PC-3 (cell line): ENCODE data around the gene CIBAR2. TPM values are rescaled to one million over a fixed set of nuclear protein-coding genes. Genes with fewer than 3 reads are reported as not detected.

ENCODE experiments used
- ATAC-seq: fragments of 200-7000 bp; cut with Tn5 transposase; 2 replicates; pipeline ENCODE4 v1.9.1; 2020; ENCODE audit warnings: mild to moderate bottlenecking, moderate library complexity
- Bru-seq: library from RNA; stranded (reverse); fragments of 400-500 nt; gene quantifications from one replicate; lab custom pipeline; 2021; lab: Mats Ljungman, UMichigan
- BruChase-seq, 2 experiments: library from RNA; stranded (reverse); fragments of 400-500 nt; gene quantifications; one replicate each; lab custom pipeline; 2021; lab: Mats Ljungman, UMichigan
- BruUV-seq: library from RNA; stranded (reverse); fragments of 400-500 nt; replicated peaks from 2 replicates; lab custom pipeline; 2021; lab: Mats Ljungman, UMichigan
- CTCF ChIA-PET: fragments of 300-600 bp; sonication (Branson Sonifier 250); formaldehyde crosslinking; loops from one replicate; lab custom pipeline; 2022; ENCODE audit warnings: antibody characterized with exemption; lab: Charles Lee
- POLR2A ChIA-PET: fragments of 300-600 bp; sonication (Branson Sonifier 250); formaldehyde crosslinking; loops from one replicate; lab custom pipeline; 2022; ENCODE audit warnings: antibody characterized with exemption; ENCODE audit not compliant: unreplicated experiment; lab: Charles Lee
- DNase-seq: peaks from one replicate; pipeline ENCODE4 v3.0.0-alpha.2; 2015
- H2AFZ ChIP-seq: fragments of 300-600 bp; sonication (generic); 2 replicates; pipeline ENCODE4 v1.6.0; 2016; ENCODE audit warnings: antibody characterized with exemption, low read length
- H3F3A ChIP-seq: fragments of 300-600 bp; sonication (generic); one replicate; pipeline ENCODE4 v1.6.0; 2017; ENCODE audit warnings: antibody characterized with exemption, low read length, control low read depth, mild to moderate bottlenecking; ENCODE audit not compliant: unreplicated experiment
- H3K27ac ChIP-seq: fragments of 300-600 bp; sonication (generic); 2 replicates; pipeline ENCODE4 v1.5.1; 2016; ENCODE audit warnings: mild to moderate bottlenecking, low read length
- H3K27me3 ChIP-seq: fragments of 300-600 bp; sonication (generic); 2 replicates; pipeline ENCODE4 v1.6.1; 2016; ENCODE audit warnings: low read length, mixed read lengths
- H3K36me3 ChIP-seq: fragments of 300-600 bp; sonication (generic); 2 replicates; pipeline ENCODE4 v1.6.1; 2016; ENCODE audit warnings: low read depth, mixed run types, low read length, mixed read lengths
- H3K4me1 ChIP-seq: fragments of 300-600 bp; sonication (generic); 2 replicates; pipeline ENCODE4 v1.5.1; 2016; ENCODE audit warnings: low read length; ENCODE audit not compliant: insufficient read depth
- H3K4me2 ChIP-seq: fragments of 300-600 bp; sonication (generic); 2 replicates; pipeline ENCODE4 v1.6.0; 2016; ENCODE audit warnings: low read length
- H3K4me3 ChIP-seq: fragments of 300-600 bp; sonication (generic); 2 replicates; pipeline ENCODE4 v1.5.1; 2016; ENCODE audit warnings: mild to moderate bottlenecking, low read length, mixed read lengths
- H3K79me2 ChIP-seq: fragments of 300-600 bp; sonication (generic); 2 replicates; pipeline ENCODE4 v1.6.1; 2017; ENCODE audit warnings: low read length, mixed read lengths
- H3K9ac ChIP-seq: fragments of 300-600 bp; sonication (generic); 2 replicates; pipeline ENCODE4 v1.6.0; 2016; ENCODE audit warnings: mild to moderate bottlenecking, low read length
- H3K9me2 ChIP-seq: fragments of 300-600 bp; sonication (generic); replicated peaks from 2 replicates; pipeline ENCODE4 v1.6.1; 2016; ENCODE audit warnings: mixed run types, low read length, mixed read lengths
- H3K9me3 ChIP-seq: fragments of 300-600 bp; sonication (generic); 2 replicates; pipeline ENCODE4 v1.6.1; 2016; ENCODE audit warnings: low read length, mixed read lengths
- H4K20me1 ChIP-seq: fragments of 300-600 bp; sonication (generic); 2 replicates; pipeline ENCODE4 v1.6.1; 2016; ENCODE audit warnings: low read length, mixed read lengths
- CTCF ChIP-seq: fragments of 300-600 bp; sonication (generic); conservative IDR thresholded peaks from 2 replicates; pipeline ENCODE4 v1.5.1; 2017; ENCODE audit warnings: antibody characterized with exemption, low read depth, mild to moderate bottlenecking, low read length
- EZH2 ChIP-seq: fragments of 300-600 bp; sonication (generic); IDR thresholded peaks from one replicate; pipeline ENCODE4 v1.6.1; 2017; ENCODE audit warnings: antibody characterized with exemption, mild to moderate bottlenecking, low read length; ENCODE audit not compliant: unreplicated experiment
- EZH2phosphoT487 ChIP-seq: fragments of 300-600 bp; sonication (generic); IDR thresholded peaks from 2 replicates; pipeline ENCODE4 v1.6.1; 2018; ENCODE audit warnings: mild to moderate bottlenecking, antibody characterized with exemption, low read length, borderline replicate concordance
- intact Hi-C: fragments of 100-400 bp; cut with micrococcal nuclease; formaldehyde crosslinking; loops from 2 replicates; pipeline ENCODE4 v1.9.0; 2023
- long read RNA-seq: library from polyadenylated mRNA; unstranded; transcript quantifications from one replicate; pipeline ENCODE4 v2.0.0, GENCODE V29; 2021; ENCODE audit not compliant: unreplicated experiment
- total RNA-seq: library from RNA; depleted of rRNA; stranded (reverse); fragments of >200 nt; gene quantifications from 2 replicates; pipeline ENCODE4 v1.2.3, GENCODE V29; 2014; rRNA removed

The CIBAR2 gene
- total RNA-seq, result not detected in 2 replicates
- Bru-seq, nascent RNA, result not detected
- BruChase-seq, experiment 1, labeled RNA remaining after a 6-hour chase, result not detected
- BruChase-seq, experiment 2, labeled RNA remaining after a 2-hour chase, result not detected
- long read RNA-seq, result 0 reads

GRCh38 chr16:85112364-85112763 is at the start of gene CIBAR2:
TSS of gene CIBAR2 (minus strand) at chr16:85112472. CDS start at chr16:85112352, 120 bp downstream.
- Histone ChIP-seq H3K4me3 (no peak within 1 kb of the TSS), H3K9me2 (no peaks in the 10 kb centered on the region), H3F3A (no peaks in the 10 kb centered on the region), H3K4me1 (peaks cover 2% of the 10 kb centered on the region; the same call in 1 of the 2 replicates), H3K27ac (no peak within 1 kb of the TSS), H3K27me3 (no peaks in the 10 kb centered on the region), H2AFZ (no peak within 1 kb of the TSS), H3K36me3 (no peaks in the 10 kb centered on the region), H3K79me2 (no peaks in the 10 kb centered on the region), H3K9ac (no peak within 1 kb of the TSS), H4K20me1 (no peaks in the 10 kb centered on the region), H3K9me3 (no peaks in the 10 kb centered on the region), H3K4me2 (no peak within 1 kb of the TSS)
- ATAC-seq (no peak), DNase-seq (no peak)
- no peak for TF ChIP-seq CTCF
- intact Hi-C loops, result loop anchor here (10.0 kb wide), 1 partner anchor 222 kb away; no protein-coding TSS in a partner anchor
- ChIA-PET POLR2A (no interaction called here), CTCF (interaction anchor here (0.6 to 0.7 kb wide), 2 partner anchors 29 to 203 kb away, joined by 3 to 4 read pairs; no protein-coding TSS in a partner anchor)
- BruUV-seq, result no TSS peak

GRCh38 chr16:85159179-85159980 is 47.1 kb upstream of the CIBAR2 start:
- Histone ChIP-seq H3K9me3 (no peaks in the 10 kb centered on the region), H3K79me2 (no peaks in the 10 kb centered on the region), H3K36me3 (no peaks in the 10 kb centered on the region), H4K20me1 (no peaks in the 10 kb centered on the region), H3K9ac (no peak overlapping the region), H3K9me2 (no peaks in the 10 kb centered on the region), H3K27ac (no peak overlapping the region), H3K4me3 (no peak overlapping the region), H3K4me1 (no peaks in the 10 kb centered on the region), H3F3A (no peaks in the 10 kb centered on the region), H3K4me2 (no peak overlapping the region), H3K27me3 (no peaks in the 10 kb centered on the region), H2AFZ (no peak overlapping the region)
- TF ChIP-seq CTCF, result no peak
- TF ChIP-seq EZH2, result no peak
- CTCF ChIA-PET, result no interaction called here
- DNase-seq (no peak), ATAC-seq (no peak)
- no TSS peak for BruUV-seq
- intact Hi-C loops, result no loop called here
- POLR2A ChIA-PET, result no interaction called here

GRCh38 chr16:85158743-85159178 is 46.5 kb upstream of the CIBAR2 start:
- Histone ChIP-seq H3K27me3 (no peaks in the 10 kb centered on the region), H3K9me2 (no peaks in the 10 kb centered on the region), H3K9me3 (no peaks in the 10 kb centered on the region), H3K4me3 (no peak overlapping the region), H2AFZ (no peak overlapping the region), H3K9ac (no peak overlapping the region), H3K27ac (no peak overlapping the region), H3K4me2 (no peak overlapping the region), H3F3A (no peaks in the 10 kb centered on the region), H3K4me1 (no peaks in the 10 kb centered on the region), H3K79me2 (no peaks in the 10 kb centered on the region), H4K20me1 (no peaks in the 10 kb centered on the region), H3K36me3 (no peaks in the 10 kb centered on the region)
- no peak for DNase-seq
- ChIA-PET CTCF (no interaction called here), POLR2A (no interaction called here)
- TF ChIP-seq CTCF (no peak), EZH2phosphoT487 (no peak), EZH2 (no peak)
- ATAC-seq, result no peak
- intact Hi-C loops, result no loop called here
- BruUV-seq, result no TSS peak
